HG03575 (cell line): ENCODE results near the gene THSD7B.
"Not testable (repeated sequence)": the region's sequence is repeated elsewhere in the genome, so short reads cannot be mapped to it uniquely, and the experiment has no call there.

Experiments used
- ATAC-seq: cut with Tn5 transposase; IDR thresholded peaks from one replicate; pipeline ENCODE4 v1.9.1; 2021; ENCODE audit not compliant: unreplicated experiment, insufficient number of reproducible peaks, low FRiP score; ENCODE audit errors: extremely low read depth

The THSD7B gene

DNA sequence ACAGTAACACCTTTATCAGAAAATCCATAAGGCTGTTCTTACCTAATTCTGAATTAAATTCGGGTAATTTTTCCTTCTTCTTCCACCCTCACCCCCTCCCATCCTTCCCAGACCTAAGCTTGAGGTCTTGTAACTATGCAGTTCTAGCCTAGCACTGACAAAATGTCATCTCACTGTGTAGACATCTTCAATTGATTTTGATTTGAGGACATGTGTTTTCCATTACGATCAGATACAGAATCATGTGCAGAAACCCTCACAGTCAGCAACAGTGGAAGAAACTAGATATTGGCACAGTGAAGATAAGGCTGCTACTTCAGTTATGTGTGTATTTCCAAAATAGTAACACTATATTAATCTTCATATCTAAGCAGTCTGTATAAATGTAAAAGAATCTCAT lies 244.6 kb downstream of the THSD7B start:
- no peak for ATAC-seq

DNA sequence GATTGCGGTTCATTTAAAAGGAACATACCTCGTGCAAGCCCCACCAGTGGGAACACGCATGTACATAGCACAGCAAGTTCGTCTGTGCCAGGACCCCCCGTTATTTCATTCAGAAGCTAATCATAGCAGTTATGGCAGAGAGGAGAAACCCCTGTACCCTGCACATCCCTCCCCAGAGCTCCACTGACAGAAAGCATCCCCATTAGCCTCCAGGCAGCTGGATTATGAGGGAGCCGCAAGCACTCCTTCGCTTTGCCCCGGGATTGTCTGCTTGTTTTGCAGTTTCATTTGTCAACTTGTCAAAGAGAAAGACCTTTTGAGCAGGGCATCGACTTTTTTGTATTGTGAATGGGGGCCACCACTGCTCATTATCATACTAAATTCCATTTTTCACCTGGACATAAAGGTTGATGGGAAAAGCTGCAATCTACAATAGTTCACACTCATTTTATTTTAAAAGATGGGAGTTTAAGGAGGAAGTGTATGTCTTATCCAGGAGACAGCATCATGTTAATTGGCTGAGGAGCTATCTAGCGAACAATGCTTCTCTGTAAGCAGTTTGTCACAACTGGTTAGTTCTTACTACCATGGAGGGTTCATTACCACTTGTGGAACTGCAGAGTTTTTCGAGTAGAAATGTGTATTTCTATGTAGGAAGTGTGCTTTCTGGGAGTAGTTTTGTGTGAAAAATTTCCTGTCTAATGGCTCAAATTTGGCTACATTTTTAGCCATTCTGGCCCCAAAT lies 255.3 kb downstream of the THSD7B start:
- no peak for ATAC-seq

DNA sequence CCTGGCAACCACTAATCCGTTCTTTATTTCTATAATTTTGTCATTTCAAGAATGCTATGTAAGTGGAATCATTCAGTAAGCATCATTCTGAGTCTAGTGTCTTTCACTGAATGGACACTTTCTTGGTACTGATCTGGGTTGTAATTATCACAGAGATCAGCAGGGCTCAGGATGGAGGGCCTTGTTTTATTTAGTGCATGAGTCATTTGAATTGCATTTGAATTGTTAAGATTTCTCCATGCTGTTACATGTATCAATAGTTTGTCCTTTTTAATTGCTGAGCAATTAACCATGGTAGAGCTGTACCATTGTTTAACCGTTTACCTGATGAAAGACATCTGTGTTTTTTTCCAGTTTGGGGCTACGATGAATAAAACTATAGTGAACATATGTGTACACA lies 256.4 kb downstream of the THSD7B start:
- ATAC-seq = no peak

DNA sequence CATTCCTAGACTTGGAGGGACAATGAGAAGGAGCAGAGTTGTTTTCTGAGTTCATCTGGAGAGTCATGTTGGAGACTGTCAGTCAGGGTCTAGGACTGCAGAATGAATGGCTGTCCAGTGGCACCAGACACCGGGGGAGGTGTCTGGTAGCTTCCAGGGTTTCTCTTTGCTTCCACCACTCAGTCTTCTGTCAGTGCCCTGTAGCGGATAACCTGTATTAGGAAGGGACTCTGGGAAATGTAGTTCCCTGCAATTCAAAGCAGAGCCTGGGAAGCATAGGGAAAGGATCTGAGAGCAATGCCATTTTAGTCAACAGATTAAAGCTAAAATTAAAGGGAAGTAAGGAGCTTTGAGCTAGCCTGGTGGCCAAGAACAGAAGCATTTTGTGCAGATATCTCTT lies 257.9 kb downstream of the THSD7B start:
- ATAC-seq = no peak

DNA sequence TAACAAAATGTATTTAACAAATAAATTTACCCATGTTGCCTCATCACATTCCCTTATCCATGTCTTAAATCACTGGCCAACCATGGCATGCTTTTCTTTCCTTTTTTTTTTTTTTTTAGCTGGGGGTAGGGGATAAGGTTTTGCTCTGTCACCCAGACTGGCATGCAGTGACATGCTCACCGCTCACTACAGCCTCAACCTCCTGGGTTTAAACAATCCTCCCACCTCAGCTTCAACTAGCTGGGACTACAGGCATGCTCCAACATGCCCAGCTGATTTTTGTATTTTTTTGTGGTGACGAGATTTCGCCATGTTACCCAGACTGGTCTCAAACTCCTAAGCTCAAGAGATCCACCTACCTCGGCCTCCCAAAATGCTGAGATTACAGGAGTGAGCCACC lies 266.4 kb downstream of the THSD7B start:
- no peak for ATAC-seq

DNA sequence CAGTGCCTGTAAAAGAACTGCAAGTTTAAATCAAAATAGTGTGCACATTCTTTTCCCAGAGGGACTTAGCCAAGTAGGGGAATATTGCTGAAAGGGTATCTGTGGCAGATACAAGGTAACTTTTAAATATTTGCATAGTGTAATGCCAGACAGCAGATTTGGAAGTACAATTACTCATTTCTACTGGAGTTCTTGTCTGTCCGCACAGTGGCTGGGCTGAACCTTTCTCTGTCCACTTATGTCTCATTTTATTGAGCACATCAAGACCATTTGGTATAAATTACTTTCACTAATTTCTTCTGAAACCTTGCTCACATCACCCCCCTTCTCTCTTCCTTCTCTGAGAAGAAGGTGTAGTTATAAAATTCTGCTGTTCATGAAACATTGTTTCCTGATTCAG lies 271.3 kb downstream of the THSD7B start:
- ATAC-seq = no peak

DNA sequence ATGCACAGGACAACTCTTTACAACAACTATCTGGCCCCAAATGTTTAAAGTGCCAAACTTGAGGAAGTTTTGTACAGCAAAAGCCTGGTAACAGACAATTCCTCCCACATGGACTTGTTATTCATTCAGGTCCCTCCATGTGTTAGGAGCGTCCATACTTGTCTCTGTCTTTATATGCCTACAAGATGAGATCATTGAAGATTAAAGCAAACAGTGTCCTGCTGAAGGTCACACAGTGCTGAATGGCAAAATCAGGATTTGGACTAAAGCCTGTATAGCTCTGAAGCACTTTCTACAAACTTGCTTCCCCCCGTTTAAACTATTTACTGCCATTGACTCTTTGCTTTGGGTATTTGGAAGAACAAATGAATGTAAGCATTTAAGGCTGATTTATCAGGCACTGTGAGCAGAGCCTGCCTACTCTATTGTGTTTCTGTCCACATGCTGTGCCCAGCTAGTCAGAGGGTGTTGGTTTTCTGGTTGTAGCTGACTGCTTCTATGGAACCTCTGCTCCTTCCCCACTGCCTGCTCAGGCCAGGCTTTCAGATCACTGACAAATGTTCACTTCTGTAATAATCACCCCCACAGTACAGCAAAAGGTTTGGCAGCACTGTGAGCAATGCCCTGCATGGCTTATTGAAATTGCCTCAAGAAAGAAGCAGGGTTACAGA lies 274.3 kb downstream of the THSD7B start:
- no peak for ATAC-seq

DNA sequence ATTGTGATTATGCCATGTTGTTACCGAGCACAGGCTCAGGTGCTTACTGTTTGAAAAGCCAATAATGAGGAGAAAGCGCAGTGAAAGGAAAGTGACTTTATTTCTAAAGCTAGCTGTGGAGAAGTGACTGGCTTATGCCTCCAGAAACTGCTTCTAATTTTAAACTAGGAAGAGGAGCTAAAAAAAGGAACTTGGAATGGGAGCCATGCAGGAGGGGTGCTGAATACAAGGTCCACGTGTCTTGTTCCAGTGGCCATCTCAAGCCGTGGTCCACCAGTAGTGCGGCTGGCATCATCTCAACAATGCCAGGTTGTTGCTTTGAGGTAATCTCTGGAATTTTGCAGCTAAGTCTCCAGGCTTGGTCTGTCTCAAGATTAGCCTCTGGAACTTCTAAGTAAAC lies 282.0 kb downstream of the THSD7B start:
- no peak for ATAC-seq

DNA sequence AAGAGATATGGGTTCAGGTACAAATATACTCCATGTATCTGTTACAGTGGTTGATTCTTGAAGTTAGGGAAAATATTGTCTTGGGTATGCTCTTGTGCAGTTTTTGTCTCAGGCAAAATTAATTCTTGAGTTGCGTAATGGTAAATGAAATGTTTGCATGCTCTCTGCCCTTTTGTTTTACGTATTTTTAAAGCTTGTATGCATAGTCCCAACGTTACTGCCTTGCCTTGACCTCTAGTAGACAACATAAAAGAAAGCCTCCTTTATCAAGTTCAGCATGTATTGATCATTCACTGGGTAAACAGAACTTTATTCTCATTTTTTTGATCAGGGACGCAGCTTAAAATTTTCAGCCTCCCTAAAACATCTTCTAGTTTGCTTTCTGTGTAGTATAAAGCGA lies 283.1 kb downstream of the THSD7B start:
- ATAC-seq = no peak

DNA sequence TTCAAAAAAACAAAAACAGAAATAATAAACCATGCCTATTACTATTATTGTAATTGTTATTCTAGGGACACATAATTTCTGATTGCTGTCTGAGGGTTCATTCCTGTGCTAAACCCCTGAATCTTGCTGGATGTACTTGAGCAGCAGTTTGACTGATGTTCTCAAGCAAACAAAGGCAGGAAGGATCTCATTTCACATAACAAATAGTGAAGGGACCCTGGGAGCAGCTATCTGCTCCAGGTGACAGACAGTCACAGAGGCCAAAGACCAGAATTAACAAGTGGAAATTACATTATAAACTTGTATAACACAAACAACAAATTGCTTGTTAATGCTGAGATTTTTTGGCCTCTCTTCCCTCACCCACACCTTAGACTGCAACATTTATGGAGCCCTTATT lies 284.2 kb downstream of the THSD7B start:
- no peak for ATAC-seq

DNA sequence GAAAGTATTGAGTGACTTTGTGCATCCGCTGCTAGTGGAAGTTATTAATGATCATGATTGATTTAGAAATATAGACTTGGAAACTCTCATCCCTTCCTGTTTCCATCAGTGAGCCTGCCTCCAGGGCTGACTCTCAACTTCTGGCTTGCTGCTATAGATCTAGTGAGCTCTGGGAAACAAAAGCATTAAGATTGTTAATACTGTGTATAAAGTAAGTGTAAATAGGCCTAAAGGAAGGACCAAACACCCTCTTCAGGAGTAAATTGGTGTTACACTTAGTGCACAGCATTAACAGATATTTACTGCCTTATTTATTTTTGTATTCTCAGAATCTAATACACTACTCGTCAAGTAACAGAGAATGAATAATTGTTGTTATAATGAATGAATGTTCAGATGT lies 285.6 kb downstream of the THSD7B start:
- no peak for ATAC-seq

DNA sequence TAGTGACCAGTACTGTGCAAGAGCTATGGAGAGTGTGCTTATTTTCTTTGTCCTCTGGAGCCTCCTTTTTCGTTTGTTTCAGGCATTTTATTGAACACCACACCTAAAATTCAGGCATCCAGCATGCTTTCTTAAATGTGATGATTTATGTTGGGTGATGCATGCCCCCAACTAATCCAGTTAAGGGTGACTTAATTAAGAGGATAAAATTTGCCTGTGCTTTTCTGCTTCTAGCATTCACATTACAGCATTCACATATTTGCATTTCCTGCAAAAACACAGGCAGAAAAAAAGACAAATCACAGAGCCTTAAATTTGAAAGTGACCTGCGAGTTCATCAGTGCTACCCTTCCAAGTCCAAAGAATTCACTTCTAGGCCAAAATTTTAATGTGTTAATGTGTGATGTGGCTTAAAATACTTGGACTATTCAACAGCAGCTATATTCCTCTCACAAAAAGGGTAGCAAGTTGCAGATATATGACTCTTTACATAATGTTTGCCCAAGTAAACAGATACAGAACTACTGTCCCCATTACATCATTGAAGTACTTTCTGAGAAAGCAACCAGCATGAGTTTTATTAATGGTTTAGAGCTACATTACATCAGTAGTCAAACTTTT lies 286.5 kb downstream of the THSD7B start:
- ATAC-seq = no peak

DNA sequence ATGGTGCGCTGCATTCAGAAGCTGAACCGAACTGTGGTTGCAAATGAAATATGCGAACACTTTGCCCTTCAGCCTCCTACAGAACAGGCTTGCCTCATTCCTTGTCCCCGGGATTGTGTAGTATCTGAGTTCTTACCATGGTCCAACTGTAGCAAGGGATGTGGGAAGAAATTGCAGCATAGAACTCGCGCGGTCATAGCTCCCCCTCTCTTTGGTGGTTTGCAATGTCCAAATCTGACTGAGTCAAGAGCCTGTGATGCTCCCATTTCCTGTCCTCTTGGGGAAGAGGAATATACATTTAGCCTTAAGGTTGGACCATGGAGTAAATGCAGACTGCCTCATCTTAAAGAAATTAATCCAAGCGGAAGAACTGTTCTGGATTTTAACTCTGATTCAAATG lies 291.4 kb downstream of the THSD7B start:
- no peak for ATAC-seq

DNA sequence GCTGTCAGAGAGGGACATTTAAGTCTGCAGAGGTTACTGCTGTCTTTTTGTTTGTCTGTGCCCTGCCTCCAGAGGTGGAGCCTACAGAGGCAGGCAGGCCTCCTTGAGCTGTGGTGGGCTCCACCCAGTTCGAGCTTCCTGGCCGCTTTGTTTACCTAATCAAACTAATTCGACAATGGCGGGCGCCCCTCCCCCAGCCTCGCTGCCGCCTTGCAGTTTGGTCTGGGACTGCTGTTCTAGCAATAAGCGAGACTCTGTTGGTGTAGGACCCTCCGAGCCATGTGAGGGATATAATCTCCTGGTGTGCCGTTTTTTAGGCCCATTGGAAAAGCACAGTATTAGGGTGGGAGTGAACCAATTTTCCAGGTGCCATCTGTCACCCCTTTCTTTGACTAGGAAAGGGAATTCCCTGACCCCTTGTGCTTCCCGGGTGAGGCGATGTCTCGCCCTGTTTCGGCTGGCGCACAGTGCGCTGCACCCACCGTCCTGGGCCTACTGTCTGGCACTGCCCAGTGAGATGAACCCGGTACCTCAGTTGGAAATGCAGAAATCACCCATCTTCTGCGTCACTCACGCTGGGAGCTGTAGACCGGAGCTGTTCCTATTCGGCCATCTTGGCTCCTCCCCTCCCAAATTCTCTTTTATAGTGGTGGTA lies 310.9 kb downstream of the THSD7B start:
- not testable (repeated sequence) for ATAC-seq

DNA sequence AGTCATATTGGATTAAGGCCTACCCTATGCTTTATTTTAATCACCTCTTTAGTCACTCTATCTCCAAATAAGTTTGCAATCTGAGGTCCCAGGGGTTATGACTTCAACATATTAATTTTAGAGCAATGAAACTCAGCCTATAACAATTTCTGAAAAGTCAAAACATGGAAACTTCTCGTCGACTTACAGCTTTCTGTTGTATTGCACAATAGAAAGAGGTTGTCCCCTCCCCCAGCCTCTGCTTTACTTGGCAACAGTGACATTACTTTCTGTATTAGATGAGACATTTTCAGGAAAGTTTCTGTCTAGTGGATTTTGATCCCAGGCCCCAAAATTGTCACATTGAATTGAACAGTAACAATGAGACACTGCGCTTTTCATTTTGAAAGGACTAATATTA lies 326.4 kb downstream of the THSD7B start:
- no peak for ATAC-seq

DNA sequence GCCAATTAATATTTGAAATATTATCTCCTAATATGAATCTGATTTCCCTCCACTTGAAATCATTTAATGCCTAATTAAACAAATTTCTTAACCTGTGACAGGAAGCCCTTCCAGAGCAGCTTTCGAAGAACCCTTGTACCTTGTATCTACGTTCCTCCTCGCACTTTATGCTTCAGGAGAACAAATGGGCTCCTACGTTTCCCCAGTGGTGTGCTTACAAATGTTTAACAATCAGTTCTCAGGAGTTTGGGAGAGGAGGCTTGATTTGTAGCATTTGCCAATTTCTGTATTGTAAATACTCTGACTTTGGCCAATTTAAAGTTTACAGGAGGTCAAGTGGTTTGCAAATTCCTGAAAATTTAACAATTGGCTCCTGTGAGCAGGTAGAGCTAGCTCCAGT lies 327.8 kb downstream of the THSD7B start:
- ATAC-seq = no peak

DNA sequence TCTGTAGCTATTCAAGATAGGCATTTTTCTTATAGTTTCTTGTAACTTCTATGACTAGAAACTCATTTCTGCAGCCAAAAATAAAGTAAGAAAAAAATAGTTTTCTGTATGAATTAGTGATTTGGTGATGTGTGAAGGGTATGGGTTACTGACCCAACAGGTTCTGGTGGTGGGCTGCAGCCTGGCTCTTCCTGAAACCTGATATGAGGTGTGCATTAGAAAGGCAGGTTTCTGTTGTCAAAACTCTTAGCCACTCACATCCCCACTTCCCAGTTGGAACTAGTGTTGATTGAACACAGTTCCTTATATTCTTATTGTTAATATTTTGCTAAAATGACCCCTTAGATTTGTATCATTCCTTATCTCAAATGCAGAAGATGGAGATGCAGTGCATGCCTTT lies 330.8 kb downstream of the THSD7B start:
- ATAC-seq = no peak

DNA sequence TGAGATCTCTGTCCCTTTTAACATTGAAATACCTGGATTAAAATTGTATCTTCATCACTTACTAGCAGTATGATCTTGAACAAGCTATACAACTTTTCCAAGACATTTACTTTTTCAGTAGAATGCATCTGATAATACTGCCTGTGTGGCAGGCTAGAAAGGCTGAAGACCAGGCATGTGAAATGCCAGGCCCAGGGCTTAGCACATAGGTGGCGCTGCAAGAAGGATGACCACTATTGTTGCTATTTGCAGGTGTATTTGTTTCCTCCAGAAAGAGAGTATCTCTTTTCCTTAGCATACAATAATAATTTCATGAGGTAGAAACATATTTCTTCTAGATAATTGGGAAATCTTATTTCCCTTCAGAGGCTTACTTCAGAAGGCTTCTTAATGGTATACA lies 331.3 kb downstream of the THSD7B start:
- ATAC-seq = no peak

DNA sequence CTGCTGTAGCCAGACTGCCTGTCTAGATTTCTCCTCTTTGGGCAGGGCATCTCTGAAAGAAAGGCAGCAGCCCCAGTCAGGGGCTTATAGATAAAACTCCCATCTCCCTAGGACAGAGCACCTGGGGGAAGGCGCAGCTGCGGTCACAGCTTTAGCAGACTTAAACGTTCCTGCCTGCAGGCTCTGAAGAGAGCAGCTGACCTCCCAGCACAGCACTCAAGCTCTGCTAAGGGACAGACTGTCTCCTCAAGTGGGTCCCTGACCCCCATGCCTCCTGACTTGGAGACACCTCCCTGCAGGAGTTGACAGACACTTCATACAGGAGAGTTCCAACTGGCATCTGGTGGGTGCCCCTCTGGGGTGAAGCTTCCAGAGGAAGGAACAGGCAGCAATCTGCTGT lies 336.5 kb downstream of the THSD7B start:
- not testable (repeated sequence) for ATAC-seq

DNA sequence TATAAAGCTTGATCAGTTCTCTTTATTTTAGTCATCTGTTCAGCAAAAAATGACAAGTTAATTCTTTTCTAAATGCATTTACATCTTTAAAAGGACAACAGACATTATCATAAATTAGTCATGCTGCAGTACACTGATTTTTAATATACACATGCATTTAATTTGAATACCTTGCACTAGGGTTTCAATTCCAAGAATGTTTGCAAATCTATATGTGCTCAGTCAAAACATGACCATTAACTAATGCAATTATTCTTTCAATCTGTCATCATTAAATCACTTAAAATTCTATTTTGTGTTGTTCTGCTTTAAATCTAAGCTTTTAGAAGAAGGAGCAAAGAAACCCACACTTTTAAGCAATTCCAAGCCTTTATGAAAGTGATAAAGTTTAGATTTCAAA lies 342.6 kb downstream of the THSD7B start:
- ATAC-seq = no peak
